GM18873 (cell line): ENCODE data around the gene ARL15.
"Not testable (repeated sequence)": the region's sequence is repeated elsewhere in the genome, so short reads cannot be mapped to it uniquely, and the experiment has no call there.

Source experiments
- ATAC-seq: cut with Tn5 transposase; IDR thresholded peaks from one replicate; pipeline ENCODE4 v1.9.1; 2021; ENCODE audit warnings: mild to moderate bottlenecking, moderate library complexity, moderate number of reproducible peaks; ENCODE audit not compliant: unreplicated experiment, low FRiP score

ARL15 gene

GRCh38 chr5:54066433-54066832 is 243.9 kb downstream of the ARL15 start:
- ATAC-seq, result no peak

DNA sequence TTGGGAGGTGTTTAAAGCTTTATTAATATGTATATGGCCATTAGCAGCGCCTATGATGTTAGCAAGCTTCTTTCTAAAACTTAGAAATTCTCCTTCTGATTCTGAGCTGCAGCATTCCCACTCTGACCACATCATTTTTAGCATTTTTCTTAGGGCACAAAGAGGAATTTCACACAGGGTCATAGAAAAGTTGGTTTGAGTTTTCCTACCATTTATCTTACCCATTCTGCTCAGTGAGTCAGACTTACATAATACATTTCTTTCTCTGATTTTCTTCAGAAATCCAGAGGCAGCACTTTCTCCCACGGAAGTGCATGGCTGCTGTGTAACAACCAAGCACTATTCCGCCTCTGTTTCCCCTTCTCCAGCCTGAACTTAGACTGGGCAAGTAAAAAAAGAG is 246.6 kb downstream of the ARL15 start:
- ATAC-seq, result no peak

- ATAC-seq, result no peak
Measured at GRCh38 chr5:54062958-54063357, 247.4 kb downstream of the ARL15 start.

GRCh38 chr5:54060919-54061318 is 249.5 kb downstream of the ARL15 start:
- not testable (repeated sequence) for ATAC-seq

DNA sequence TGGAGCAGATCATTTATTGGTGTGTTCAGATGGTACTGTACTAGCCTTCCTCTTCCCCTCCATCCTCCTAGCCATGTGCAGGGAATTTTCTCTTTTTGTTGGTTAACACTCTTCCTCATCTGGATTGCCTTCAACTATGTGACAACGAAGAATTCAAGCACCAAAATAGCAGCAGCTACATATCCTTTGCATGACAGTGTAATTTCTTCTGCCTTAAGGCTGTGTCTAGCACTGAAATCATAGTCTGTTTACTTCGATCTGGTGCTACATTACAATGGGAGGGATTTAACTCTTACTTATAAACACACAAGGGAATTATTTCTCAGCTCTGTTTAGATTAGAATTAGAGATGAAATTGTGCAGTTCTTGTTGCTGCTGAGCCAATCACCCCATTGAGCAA is 260.4 kb downstream of the ARL15 start:
- ATAC-seq, result no peak

DNA sequence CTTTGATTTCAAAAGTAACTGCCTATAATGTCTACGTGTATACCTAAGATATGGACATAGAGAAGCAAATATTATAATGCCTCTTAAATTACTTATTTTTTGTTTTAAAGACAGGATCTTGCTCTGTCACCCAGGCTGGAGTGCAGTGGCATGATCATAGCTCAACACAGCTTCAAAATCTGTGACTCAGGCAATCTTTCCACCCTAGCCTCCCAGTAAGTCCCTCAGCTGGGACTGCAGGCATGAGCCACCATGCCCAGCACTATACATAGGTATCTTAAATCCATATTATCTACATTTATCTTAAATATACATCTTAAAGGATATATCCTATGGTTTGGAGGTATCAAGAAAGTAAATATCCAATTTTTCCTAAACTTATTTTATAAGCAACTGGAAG is 261.2 kb downstream of the ARL15 start:
- ATAC-seq, result no peak

GRCh38 chr5:54045077-54045792 is 265.1 kb downstream of the ARL15 start:
- ATAC-seq, result no peak

DNA sequence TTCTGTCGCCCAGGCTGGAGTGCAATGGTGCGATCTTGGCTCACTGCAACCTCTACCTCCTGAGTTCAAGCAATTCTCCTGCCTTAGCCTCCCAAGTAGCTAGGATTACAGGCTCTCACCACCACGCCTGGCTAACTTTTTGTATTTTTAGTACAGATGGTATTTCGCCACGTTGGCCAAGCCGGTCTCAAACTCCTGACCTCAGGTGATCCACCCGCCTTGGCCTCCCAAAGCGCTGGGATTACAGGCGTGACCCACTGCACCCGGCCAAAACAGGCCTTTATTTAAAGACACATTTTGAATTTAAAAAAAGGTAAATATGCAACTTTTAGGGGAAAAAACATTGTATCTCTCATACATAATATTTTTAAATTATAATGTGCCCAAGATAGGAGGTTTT is 266.1 kb downstream of the ARL15 start:
- ATAC-seq, result not testable (repeated sequence)

GRCh38 chr5:54040804-54041203 is 269.6 kb downstream of the ARL15 start:
- no peak for ATAC-seq

DNA sequence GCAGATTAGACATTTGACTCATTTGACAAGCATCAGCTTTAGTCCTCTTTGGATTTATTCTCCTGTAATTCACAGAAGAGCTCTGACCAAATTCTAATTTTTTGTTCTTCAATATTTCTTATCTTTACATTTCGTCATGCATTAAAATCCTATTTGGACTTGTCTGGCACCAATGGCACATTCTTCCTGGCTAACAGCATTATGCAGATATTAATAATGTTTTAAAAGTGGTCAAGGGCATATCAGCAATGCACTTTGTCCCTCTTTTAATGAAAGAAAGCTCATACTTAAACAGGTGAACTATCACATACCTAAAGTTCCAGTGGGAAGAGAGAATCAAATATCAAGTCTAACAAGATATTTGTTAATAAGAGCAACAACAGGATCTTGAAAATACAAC is 270.4 kb downstream of the ARL15 start:
- ATAC-seq, result no peak

GRCh38 chr5:54037205-54037604 is 273.2 kb downstream of the ARL15 start:
- no peak for ATAC-seq

- no peak for ATAC-seq
Measured at GRCh38 chr5:54030981-54031380, 279.4 kb downstream of the ARL15 start.

DNA sequence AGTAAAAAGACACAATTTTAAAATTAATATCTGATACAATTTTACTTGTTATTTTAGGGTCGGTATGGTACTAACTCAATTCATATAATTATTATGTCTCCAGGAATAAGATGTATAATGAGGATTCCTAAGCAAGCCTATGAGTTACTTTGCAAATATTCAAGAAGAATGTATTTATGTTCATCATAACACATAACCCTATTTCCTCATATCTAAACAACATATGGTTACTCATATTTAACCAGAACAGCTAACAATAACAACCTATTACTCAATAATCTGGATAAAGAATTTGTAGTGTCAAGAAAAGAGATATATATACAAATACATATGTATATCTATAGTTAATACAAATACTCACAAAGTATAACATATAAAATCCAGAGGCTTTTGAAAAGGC is 285.9 kb downstream of the ARL15 start:
- no peak for ATAC-seq

- no peak for ATAC-seq
Measured at GRCh38 chr5:54022223-54022622, 288.1 kb downstream of the ARL15 start.

GRCh38 chr5:54021431-54022164 is 288.8 kb downstream of the ARL15 start:
- ATAC-seq, result no peak

GRCh38 chr5:54018438-54018837 is 291.9 kb downstream of the ARL15 start:
- ATAC-seq, result no peak

- no peak for ATAC-seq
Measured at GRCh38 chr5:54017580-54017979, 292.8 kb downstream of the ARL15 start.

DNA sequence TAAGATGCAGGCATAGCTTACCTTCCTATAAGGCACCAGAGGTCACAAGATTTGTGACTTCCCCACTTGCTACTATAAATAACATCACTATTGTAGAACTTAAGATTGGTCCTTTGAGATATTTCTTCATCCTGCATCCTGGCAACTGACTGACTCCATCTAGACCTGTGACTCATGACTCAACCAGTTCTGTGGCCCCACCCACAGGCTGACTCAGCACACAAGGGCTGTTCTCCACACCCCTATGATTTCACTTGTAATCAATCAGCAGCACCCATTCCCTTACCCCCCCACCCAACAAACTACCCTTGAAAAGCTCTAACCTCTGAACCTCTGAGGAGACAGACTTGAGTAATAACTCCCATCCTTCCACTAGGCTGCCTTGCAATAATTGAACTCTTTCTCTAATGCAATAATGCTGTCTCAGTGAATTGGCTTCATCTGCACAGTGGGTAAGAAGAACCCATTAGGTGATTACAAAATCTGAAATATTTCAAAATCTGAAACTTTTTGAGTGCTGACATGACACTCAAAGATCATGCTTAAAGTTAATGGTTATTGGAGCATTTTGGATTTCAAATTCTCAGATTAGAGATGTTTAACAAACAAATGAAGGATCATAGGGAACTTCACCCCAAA is 296.7 kb downstream of the ARL15 start:
- no peak for ATAC-seq

- ATAC-seq, result no peak
Measured at GRCh38 chr5:54009828-54010227, 300.5 kb downstream of the ARL15 start.

- no peak for ATAC-seq
Measured at GRCh38 chr5:54009357-54009756, 301.0 kb downstream of the ARL15 start.
